Activated naive CD4-positive, alpha-beta T cell treated with anti-CD3 and anti-CD28 coated beads, Interleukin-2, amount 10 ng/mL, durations not matched to agents 7 days and 5 days (primary cell): Measurements from ENCODE around the gene FOXE3.

Source experiments
- CTCF ChIA-PET: fragments of 350-600 bp; sonication (Branson Sonifier 250); formaldehyde crosslinking; loops from one replicate; lab custom pipeline; 2021; ENCODE audit warnings: antibody characterized with exemption; lab: Charles Lee
- DNase-seq: peaks from one replicate; pipeline ENCODE4 v3.0.0-alpha.2; 2020
- H3K27ac Mint-ChIP-seq: one replicate; pipeline ENCODE4 v1.8.0; 2021; ENCODE audit warnings: mild to moderate bottlenecking, moderate library complexity, mixed read lengths
- H3K27me3 Mint-ChIP-seq: one replicate; pipeline ENCODE4 v1.8.0; 2021; ENCODE audit warnings: mild to moderate bottlenecking, mixed read lengths
- H3K36me3 Mint-ChIP-seq: one replicate; pipeline ENCODE4 v1.8.0; 2021; ENCODE audit warnings: mixed read lengths
- H3K4me1 Mint-ChIP-seq: one replicate; pipeline ENCODE4 v1.8.0; 2021; ENCODE audit warnings: mixed read lengths
- H3K4me3 Mint-ChIP-seq: one replicate; pipeline ENCODE4 v1.8.0; 2021; ENCODE audit warnings: mild to moderate bottlenecking, moderate library complexity, mixed read lengths
- H3K9me3 Mint-ChIP-seq: one replicate; pipeline ENCODE4 v1.8.0; 2021; ENCODE audit warnings: mixed read lengths

FOXE3 gene

DNA sequence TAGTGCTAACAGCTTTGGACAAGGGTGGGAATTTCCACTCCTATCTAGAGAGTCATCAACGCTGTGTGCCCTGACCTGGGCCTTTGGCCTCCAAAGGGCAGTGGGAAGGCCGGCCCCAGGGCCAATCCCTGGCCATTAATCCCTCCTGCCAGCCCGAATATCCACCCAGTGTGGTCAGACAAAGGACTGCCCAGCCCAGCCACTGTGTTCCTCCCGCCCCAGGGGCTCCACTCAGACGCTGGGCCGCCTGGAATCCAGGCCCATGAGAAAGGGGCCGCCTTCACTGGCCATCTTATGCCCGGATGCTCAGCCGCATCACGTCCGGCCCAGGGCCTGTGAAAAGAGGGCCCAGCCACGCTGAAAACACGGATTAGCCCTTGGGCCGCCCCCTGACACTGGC is 3.6 kb upstream of the FOXE3 start:
- Mint-ChIP-seq H3K4me3 (no peak overlapping the region), H3K36me3 (no peaks in the 10 kb centered on the region), H3K9me3 (no peaks in the 10 kb centered on the region), H3K4me1 (peaks cover 6% of the 10 kb centered on the region), H3K27me3 (peaks cover 68% of the 10 kb centered on the region), H3K27ac (no peak overlapping the region)
- DNase-seq: no peak
- CTCF ChIA-PET: interaction anchor here (1.3 kb wide), 1 partner anchor 11 kb away, joined by 5 read pairs; no protein-coding TSS in a partner anchor

DNA sequence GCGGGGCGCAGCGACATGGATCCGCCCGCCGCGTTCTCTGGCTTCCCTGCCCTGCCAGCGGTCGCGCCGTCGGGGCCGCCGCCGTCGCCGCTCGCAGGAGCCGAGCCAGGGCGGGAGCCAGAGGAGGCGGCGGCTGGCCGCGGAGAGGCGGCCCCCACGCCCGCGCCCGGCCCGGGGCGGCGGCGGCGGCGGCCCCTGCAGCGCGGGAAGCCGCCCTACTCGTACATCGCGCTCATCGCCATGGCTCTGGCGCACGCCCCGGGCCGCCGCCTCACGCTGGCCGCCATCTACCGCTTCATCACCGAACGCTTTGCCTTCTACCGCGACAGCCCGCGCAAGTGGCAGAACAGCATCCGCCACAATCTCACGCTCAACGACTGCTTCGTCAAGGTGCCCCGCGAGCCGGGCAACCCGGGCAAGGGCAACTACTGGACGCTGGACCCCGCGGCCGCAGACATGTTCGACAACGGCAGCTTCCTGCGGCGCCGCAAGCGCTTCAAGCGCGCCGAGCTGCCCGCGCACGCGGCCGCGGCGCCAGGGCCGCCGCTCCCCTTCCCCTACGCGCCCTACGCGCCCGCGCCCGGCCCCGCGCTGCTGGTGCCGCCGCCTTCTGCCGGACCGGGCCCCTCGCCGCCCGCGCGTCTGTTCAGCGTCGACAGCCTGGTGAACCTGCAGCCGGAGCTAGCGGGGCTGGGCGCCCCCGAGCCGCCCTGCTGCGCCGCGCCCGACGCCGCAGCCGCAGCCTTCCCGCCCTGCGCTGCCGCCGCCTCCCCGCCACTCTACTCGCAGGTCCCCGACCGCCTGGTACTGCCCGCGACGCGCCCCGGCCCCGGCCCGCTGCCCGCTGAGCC is 459 bp downstream of the FOXE3 start:
- no peaks in the 10 kb centered on the region for H3K9me3 Mint-ChIP-seq
- no peak overlapping the region for H3K27ac Mint-ChIP-seq
- no peaks in the 10 kb centered on the region for H3K36me3 Mint-ChIP-seq
- CTCF ChIA-PET: interaction anchor here (0.9 to 1.8 kb wide), 2 partner anchors 11 to 21 kb away, joined by 3 to 4 read pairs; no protein-coding TSS in a partner anchor
- peak overlapping the region; percentile 18 for H3K4me3 Mint-ChIP-seq
- peaks cover 8% of the 10 kb centered on the region for H3K4me1 Mint-ChIP-seq
- peak; percentile 32 for DNase-seq
- H3K27me3 Mint-ChIP-seq: peaks cover 74% of the 10 kb centered on the region

DNA sequence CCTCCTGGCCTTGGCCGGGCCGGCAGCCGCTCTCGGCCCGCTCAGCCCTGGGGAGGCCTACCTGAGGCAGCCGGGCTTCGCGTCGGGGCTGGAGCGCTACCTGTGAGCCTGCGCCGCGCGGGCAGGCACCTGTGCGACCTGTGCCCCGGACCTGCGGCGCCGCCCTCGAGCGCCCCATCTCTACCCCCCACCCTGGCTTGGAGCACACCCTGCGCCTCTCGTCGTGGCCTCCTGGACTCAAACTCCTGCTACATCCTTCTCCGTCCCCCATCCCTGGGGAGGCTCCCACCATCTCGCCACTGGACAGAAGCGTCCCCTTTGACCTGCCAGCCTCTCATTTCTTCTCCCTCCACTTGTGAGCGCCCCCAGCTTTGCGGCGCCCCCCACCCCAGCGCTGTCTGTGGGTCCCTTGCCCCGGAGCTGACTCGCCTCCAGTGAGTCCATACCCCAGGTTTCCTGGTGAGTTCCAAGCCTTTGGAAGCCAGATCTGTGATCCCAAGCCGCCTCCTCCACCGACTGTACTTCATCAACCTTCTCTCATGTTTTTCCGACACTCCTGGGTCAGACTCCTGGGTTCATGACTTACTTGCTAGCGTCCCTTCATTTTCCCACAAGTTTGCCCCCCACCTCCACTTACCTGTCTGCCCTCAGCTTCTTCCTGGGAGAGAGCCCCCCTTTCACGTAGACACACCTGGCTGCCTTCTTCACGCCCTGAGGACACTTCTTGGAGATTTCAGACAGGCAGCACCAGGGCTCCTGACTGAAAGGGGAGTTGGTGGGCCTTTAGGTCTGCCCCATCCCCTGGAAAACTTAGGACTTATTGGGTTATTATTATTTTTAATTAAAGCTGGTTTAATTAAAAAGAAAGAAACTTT is 1.3 kb downstream of the FOXE3 start:
- Mint-ChIP-seq H3K4me1 (peaks cover 8% of the 10 kb centered on the region), H3K27ac (no peak overlapping the region), H3K4me3 (peak overlapping the region; percentile 26), H3K27me3 (peaks cover 76% of the 10 kb centered on the region), H3K9me3 (no peaks in the 10 kb centered on the region), H3K36me3 (no peaks in the 10 kb centered on the region)
- DNase-seq: no peak
- CTCF ChIA-PET: interaction anchor here (0.6 to 1.8 kb wide), 5 partner anchors 12 to 317 kb away, joined by 3 to 5 read pairs (median 3); no protein-coding TSS in a partner anchor

DNA sequence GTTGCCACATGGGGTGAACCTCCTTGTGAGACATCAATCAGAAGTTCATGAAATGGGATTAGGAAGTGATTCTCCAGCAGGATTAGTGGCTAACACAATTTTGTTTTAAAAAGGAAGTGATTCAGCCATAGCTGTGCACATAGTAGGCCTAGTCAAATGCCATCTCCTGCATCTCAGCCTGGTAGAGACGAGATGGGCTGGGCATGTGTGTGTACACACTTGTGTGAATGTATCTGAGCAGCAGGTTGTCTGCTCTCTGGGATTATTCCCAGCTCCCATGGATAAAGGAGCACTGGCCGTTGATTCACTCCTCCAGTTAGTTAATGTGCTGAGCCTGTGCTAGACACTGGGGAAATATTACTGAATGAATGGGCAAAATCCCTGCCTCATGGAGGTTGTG is 2.0 kb downstream of the FOXE3 start:
- Mint-ChIP-seq H3K4me3 (no peak overlapping the region), H3K4me1 (peaks cover 8% of the 10 kb centered on the region), H3K27ac (no peak overlapping the region), H3K27me3 (peaks cover 73% of the 10 kb centered on the region), H3K9me3 (no peaks in the 10 kb centered on the region), H3K36me3 (no peaks in the 10 kb centered on the region)
- DNase-seq: no peak
- CTCF ChIA-PET: interaction anchor here (0.6 to 1.8 kb wide), 5 partner anchors 11 to 317 kb away, joined by 3 to 5 read pairs (median 3); no protein-coding TSS in a partner anchor

DNA sequence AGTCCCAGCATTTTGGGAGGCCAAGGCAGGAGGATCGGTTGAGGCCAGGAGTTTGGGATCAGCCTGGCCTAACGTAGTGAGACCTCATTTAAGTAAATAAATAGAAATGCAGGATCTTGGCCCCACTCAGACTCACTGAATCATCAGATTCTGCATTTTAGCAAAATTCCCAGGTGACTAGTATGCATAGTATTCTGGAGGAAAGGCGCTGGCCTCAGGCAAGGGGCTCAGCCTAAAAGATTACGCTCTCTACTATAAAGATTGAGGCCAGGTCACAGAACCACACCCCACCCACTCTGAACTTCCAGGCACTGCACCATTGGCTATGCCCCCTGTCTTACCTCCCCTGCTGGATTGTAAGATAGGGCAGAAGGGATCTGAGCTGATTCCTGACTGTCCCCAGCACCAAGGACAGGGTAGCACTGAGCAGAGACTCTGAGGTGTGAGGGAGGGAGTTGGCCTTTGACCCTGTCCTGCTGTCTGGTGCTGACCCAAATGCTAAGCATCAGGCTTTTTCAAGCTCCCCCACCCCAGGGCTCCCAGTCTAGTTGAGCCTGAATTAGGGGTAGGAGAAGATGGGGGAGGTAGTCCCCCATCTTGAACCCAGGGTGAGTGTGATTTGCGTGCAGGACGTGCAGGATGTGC is 2.7 kb downstream of the FOXE3 start:
- Mint-ChIP-seq H3K9me3 (no peaks in the 10 kb centered on the region), H3K27ac (no peak overlapping the region), H3K4me1 (peaks cover 8% of the 10 kb centered on the region), H3K27me3 (peaks cover 66% of the 10 kb centered on the region), H3K4me3 (no peak overlapping the region), H3K36me3 (no peaks in the 10 kb centered on the region)
- CTCF ChIA-PET: interaction anchor here (1.8 to 3.2 kb wide), 3 partner anchors 13 to 18 kb away, joined by 5 to 11 read pairs (median 5); no protein-coding TSS in a partner anchor
- no peak for DNase-seq

DNA sequence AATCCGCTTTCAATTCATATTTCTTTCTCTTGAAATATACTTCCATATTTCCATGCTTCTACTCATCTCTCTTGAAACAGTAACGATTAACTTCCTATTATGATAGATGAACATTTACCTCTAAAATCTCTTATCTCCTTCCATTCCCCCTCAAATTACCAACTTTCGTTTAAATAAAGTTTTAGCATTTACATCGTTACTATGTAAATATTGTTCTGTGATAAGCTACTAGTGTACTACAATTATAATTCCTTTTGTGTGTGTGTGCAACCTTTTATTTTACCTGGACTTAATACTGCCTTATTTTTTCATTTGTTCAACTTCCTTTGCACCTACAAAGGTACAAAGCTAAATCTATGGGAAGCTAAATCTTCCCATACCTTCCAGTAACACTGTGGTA is 4.5 kb downstream of the FOXE3 start:
- Mint-ChIP-seq H3K27me3 (peaks cover 65% of the 10 kb centered on the region), H3K4me3 (no peak overlapping the region)

DNA sequence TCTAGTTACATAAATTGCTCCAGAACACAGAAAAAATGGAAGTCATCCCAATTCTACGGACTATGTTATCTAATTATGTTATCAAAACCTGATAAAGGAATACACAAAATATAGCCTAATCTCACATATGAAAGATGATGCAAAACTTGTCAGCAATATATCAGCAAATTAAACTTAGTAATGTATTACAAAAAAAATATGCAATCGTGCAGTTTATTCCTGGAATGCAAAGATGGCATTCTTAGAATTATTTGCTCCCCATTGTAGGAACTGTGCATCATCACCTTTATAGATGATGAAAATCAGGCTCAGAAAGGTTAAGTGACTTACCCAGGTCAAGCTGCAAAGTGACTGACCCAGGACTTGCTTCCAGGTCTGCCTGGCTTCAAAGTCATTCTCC is 7.8 kb downstream of the FOXE3 start:
- CTCF ChIA-PET: interaction anchor here (0.7 to 1.6 kb wide), 5 partner anchors 12 to 244 kb away, joined by 3 to 9 read pairs (median 4); no protein-coding TSS in a partner anchor
- Mint-ChIP-seq H3K4me1 (no peaks in the 10 kb centered on the region), H3K9me3 (no peaks in the 10 kb centered on the region), H3K36me3 (no peaks in the 10 kb centered on the region), H3K27me3 (peaks cover 50% of the 10 kb centered on the region), H3K4me3 (no peak overlapping the region), H3K27ac (no peak overlapping the region)
- DNase-seq: no peak

More for the DNA sequence above, 4.5 kb downstream of the FOXE3 start:
- DNase-seq: no peak
- CTCF ChIA-PET: interaction anchor here (2.4 to 3.2 kb wide), 2 partner anchors 12 to 16 kb away, joined by 5 to 11 read pairs; no protein-coding TSS in a partner anchor
- Mint-ChIP-seq H3K27ac (no peak overlapping the region), H3K4me1 (peaks cover 8% of the 10 kb centered on the region), H3K36me3 (no peaks in the 10 kb centered on the region), H3K9me3 (no peaks in the 10 kb centered on the region)

DNA sequence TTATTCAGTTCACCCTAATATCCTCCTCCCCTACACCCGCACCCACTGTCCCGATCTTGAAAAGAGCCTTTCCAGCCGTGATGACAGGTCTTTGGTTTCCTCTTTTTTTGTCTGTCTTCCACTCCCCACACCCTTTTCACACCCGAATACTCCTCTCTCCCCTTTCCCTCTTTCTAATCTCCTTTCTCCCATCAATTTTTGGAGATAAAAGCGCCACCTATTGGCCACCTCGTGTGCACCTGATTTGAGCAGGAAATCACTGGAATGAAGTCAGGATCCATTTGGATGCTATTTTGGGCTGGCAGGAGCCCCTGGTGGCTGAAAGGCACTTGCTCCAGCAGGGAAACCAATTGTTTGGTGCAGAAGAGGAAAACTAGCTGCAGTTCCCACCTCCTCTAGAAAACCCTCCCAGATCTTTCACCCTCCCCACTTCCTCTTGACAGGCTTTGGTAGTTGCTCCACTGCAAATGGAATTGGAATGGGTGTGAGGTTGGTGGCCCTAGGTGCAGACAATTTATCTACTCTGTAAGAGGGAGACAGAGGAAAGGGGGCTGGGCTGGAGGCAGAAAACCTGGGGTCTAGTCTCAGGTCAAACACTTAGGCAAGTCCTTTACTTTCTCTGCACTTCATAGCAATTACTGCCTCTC is 8.4 kb downstream of the FOXE3 start:
- CTCF ChIA-PET: interaction anchor here (0.9 to 1.6 kb wide), 5 partner anchors 11 to 245 kb away, joined by 3 to 9 read pairs (median 5); no protein-coding TSS in a partner anchor
- Mint-ChIP-seq H3K27ac (no peak overlapping the region), H3K9me3 (no peaks in the 10 kb centered on the region), H3K4me1 (no peaks in the 10 kb centered on the region), H3K4me3 (no peak overlapping the region), H3K36me3 (no peaks in the 10 kb centered on the region), H3K27me3 (peaks cover 49% of the 10 kb centered on the region)
- DNase-seq: no peak

DNA sequence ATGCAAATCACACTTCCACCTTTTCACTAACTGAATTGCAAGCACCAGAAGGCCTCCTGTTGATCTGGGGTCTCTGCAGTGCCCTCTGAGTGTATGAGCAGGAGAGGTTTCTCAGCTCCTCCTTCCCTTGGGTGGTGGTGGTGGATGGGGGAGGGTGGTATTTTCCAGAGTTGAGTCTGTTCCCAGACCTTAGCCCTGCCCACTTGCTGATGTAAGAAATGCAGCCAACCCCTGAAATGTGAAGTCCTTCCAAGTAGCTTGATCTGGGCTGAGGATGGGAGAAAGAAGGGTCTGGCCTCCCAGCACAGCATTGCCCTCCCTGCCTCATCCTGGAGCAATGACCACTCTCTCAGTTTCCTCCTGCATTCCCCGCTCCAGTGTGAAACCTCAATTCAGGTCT is 15.4 kb downstream of the FOXE3 start:
- CTCF ChIA-PET: interaction anchor here (0.6 to 2.5 kb wide), 11 partner anchors 11 to 296 kb away, joined by 3 to 15 read pairs (median 5); no protein-coding TSS in a partner anchor
- no peak for DNase-seq
- H3K4me1 Mint-ChIP-seq: peaks cover 43% of the 10 kb centered on the region
- H3K27ac Mint-ChIP-seq: no peak overlapping the region
- no peaks in the 10 kb centered on the region for H3K9me3 Mint-ChIP-seq
- peaks cover 39% of the 10 kb centered on the region for H3K36me3 Mint-ChIP-seq
- no peak overlapping the region for H3K4me3 Mint-ChIP-seq
- peaks cover 72% of the 10 kb centered on the region for H3K27me3 Mint-ChIP-seq

DNA sequence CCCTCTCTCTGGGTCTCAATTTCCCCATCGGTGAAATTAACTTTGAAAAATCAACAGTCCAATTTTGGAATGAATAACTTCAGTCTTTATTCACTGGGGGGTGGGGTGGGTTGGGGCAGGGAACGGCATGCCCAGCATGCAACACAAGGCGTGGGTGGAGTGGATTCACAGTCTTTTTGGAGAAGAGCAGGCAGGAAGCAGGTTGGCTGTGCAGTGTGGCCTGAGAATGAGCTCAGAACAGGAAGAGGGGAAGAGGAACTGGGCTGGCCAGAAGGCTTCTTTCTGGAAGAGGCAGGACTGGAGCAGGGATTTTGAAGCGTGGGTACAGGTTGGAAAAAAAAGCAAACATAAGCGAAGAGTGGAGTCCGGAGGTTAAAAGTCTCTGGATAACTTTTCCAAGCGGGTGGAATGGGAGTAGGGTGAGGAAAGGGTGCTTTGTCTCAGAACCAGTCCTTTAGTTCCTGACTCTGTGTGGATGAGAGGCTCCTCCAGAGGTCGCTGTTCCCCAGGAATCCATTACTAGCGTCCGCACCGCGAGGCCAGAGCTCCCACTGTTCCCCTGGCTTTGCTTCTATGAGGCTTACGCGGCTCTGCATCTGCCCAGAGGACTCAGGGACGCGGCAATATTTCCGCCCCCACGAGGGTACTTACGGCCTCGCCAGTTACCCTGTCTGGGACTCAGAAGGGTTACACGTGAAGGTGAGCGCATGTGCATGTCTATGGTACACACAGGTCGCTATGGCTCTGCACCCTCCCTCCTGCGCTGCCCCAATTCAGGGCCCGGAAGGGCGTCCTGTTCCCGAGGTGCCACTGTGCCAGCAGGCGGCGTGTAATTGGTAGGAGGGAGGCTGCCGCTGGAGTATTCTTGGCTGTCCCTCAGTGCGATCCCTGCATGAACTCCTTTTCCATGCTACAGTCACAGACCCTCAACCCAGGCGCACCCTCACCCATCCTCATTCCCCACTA is 16.3 kb downstream of the FOXE3 start:
- Mint-ChIP-seq H3K9me3 (no peaks in the 10 kb centered on the region), H3K27me3 (peaks cover 68% of the 10 kb centered on the region), H3K4me1 (peaks cover 43% of the 10 kb centered on the region), H3K27ac (peak overlapping the region; percentile 76), H3K36me3 (peaks cover 40% of the 10 kb centered on the region), H3K4me3 (peak overlapping the region; percentile 37)
- CTCF ChIA-PET: interaction anchor here (0.6 to 2.5 kb wide), 15 partner anchors 9 to 323 kb away, joined by 3 to 15 read pairs (median 3); no protein-coding TSS in a partner anchor
- peak; percentile 77 for DNase-seq

DNA sequence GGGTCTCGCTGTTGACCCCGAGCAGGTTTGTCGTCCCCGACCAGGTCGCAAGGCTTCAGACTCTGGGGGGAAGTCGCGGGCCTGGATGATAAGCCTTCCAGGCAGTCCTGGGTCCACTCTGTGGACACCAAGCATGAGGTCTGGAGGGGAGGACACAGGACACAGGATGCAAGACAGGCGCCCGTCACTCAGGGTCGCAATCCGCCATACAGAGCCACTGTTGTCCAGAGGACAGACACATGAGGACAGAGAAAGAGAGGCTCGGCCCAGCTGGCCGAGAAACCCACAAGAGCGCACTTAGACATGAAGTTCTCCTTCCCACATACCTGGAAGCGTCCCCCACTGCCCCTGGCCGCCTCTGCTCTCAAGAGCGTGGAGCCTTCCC is 16.9 kb downstream of the FOXE3 start:
- CTCF ChIA-PET: interaction anchor here (0.8 to 5.3 kb wide), 14 partner anchors 8 to 323 kb away, joined by 3 to 36 read pairs (median 6); no protein-coding TSS in a partner anchor
- Mint-ChIP-seq H3K4me3 (peak overlapping the region; percentile 37), H3K36me3 (peaks cover 40% of the 10 kb centered on the region), H3K27ac (no peak overlapping the region), H3K27me3 (peaks cover 67% of the 10 kb centered on the region), H3K9me3 (no peaks in the 10 kb centered on the region), H3K4me1 (peaks cover 43% of the 10 kb centered on the region)
- no peak for DNase-seq

DNA sequence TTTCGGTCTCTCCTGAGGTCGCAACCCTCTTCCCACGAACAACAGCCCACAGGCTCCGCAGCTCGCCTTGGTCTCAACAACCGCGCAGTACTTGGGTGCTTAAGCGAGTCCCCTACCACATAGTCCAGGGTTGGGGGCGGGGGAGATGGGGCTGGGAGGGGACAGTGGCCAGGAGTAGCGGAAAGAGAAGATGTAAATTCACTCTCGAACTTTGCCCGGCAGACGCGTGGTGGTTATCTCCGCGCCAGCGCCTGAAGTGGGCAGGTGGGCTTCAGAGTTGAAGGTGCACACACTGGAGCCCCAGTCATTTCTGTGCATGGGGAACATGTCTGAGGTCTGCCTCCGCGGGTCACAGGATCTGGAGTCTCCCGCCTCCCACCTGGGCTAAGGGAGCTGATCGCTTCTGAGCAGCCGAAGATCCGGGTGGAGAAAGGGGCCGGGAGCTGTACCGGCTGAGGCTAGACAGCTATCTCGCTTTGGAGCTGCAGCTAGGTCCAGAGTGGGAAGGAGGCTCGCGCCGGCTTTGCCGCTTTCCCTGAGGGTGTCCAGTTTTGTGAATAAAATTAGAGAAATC is 17.5 kb downstream of the FOXE3 start:
- peaks cover 40% of the 10 kb centered on the region for H3K36me3 Mint-ChIP-seq
- H3K27me3 Mint-ChIP-seq: peaks cover 70% of the 10 kb centered on the region
- CTCF ChIA-PET: interaction anchor here (0.9 to 5.3 kb wide), 8 partner anchors 12 to 294 kb away, joined by 3 to 36 read pairs (median 10); partner anchors contain the start of gene PDZK1IP1
- no peaks in the 10 kb centered on the region for H3K9me3 Mint-ChIP-seq
- no peak for DNase-seq
- H3K27ac Mint-ChIP-seq: no peak overlapping the region
- H3K4me1 Mint-ChIP-seq: peaks cover 45% of the 10 kb centered on the region
- H3K4me3 Mint-ChIP-seq: peak overlapping the region; percentile 23
